HEK293 (cell line): ENCODE results near the gene ICAM2.

Experiments
- CTCF ChIA-PET: fragments of 350-600 bp; formaldehyde crosslinking; extraction: SDS; loops from one replicate; lab custom pipeline; 2021; ENCODE audit warnings: antibody characterized with exemption; lab: Yijun Ruan, JAX
- POLR2A ChIA-PET: fragments of 300-600 bp; formaldehyde crosslinking; extraction: SDS; loops from one replicate; lab custom pipeline; 2020; ENCODE audit warnings: antibody characterized with exemption, inconsistent platforms; lab: Yijun Ruan, JAX
- H3K27ac ChIP-seq: fragments of 200-500 bp; sonication (Bioruptor generic); 2 replicates; pipeline ENCODE4 v1.5.1; 2014; ENCODE audit warnings: low read depth, low read length, control low read depth, inconsistent platforms; ENCODE audit errors: extremely low read depth
- H3K36me3 ChIP-seq, 2 experiments: fragments of 200-500 bp in 1 of 2; sonication (Bioruptor generic) in 1 of 2; 1 replicate in 1 of 2; 2 replicates in 1 of 2; pipeline ENCODE4 v1.5.1; 2014 to 2017; ENCODE audit warnings: inconsistent platforms in 2 of 2, low read length in 2 of 2; ENCODE audit not compliant: control insufficient read depth in 2 of 2, insufficient read depth in 1 of 2
- H3K4me1 ChIP-seq: fragments of 200-500 bp; sonication (Bioruptor generic); 2 replicates; pipeline ENCODE4 v1.5.1; 2014; ENCODE audit warnings: mild to moderate bottlenecking, low read length, inconsistent platforms; ENCODE audit not compliant: control insufficient read depth, insufficient read depth
- H3K4me3 ChIP-seq: 2 replicates; pipeline ENCODE4 v1.5.1; 2011; ENCODE audit warnings: low read depth, mild to moderate bottlenecking, control low read depth, low read length, moderate library complexity
- H3K9me3 ChIP-seq: fragments of 200-500 bp; sonication (Bioruptor generic); 2 replicates; pipeline ENCODE4 v1.5.1; 2014; ENCODE audit warnings: low read depth, low read length, inconsistent platforms; ENCODE audit not compliant: control insufficient read depth, insufficient read depth
- GLIS2 ChIP-seq: fragments of 450-650 bp; formaldehyde crosslinking; IDR thresholded peaks from 2 replicates; pipeline ENCODE4 v1.5.1; 2016; ENCODE audit warnings: missing biosample characterization, missing genetic modification characterization
- TRIM28 ChIP-seq: IDR thresholded peaks from 2 replicates; pipeline ENCODE4 v1.6.1; 2011; ENCODE audit warnings: low read length, control low read depth, borderline replicate concordance
- YY2 ChIP-seq: fragments of 450-650 bp; formaldehyde crosslinking; IDR thresholded peaks from 2 replicates; pipeline ENCODE4 v1.5.1; 2016; ENCODE audit warnings: missing biosample characterization, missing genetic modification characterization
- ZNF133 ChIP-seq: fragments of 450-650 bp; formaldehyde crosslinking; IDR thresholded peaks from 2 replicates; pipeline ENCODE4 v1.5.1; 2016; ENCODE audit warnings: missing biosample characterization, missing genetic modification characterization
- ZNF16 ChIP-seq: fragments of 450-650 bp; formaldehyde crosslinking; IDR thresholded peaks from 2 replicates; pipeline ENCODE4 v1.5.1; 2016; ENCODE audit warnings: low read depth, missing biosample characterization, missing genetic modification characterization
- ZNF2 ChIP-seq: fragments of 450-650 bp; formaldehyde crosslinking; IDR thresholded peaks from 2 replicates; pipeline ENCODE4 v1.5.1; 2016; ENCODE audit warnings: missing biosample characterization, missing genetic modification characterization
- ZNF571 ChIP-seq: fragments of 450-650 bp; formaldehyde crosslinking; IDR thresholded peaks from 2 replicates; pipeline ENCODE4 v1.5.0; 2017; ENCODE audit warnings: missing biosample characterization, missing genetic modification characterization
- ZNF664 ChIP-seq: fragments of 450-650 bp; formaldehyde crosslinking; IDR thresholded peaks from 2 replicates; pipeline ENCODE4 v1.5.1; 2016; ENCODE audit warnings: missing biosample characterization, missing genetic modification characterization
- ZSCAN30 ChIP-seq: fragments of 450-650 bp; IDR thresholded peaks from 2 replicates; pipeline ENCODE4 v1.5.1; 2018; ENCODE audit warnings: missing biosample characterization, mild to moderate bottlenecking, missing genetic modification characterization, moderate library complexity
- TF ChIP-seq, protein P1 (sequence below): fragments of 450-650 bp; formaldehyde crosslinking; IDR thresholded peaks from 2 replicates; pipeline ENCODE4 v1.5.1; 2016; ENCODE audit warnings: missing biosample characterization, missing genetic modification characterization
- TF ChIP-seq, protein P2 (sequence below): fragments of 450-650 bp; formaldehyde crosslinking; IDR thresholded peaks from 2 replicates; pipeline ENCODE4 v1.5.1; 2016; ENCODE audit warnings: missing biosample characterization, missing genetic modification characterization
- TF ChIP-seq, protein P3 (sequence below): fragments of 450-650 bp; formaldehyde crosslinking; IDR thresholded peaks from 2 replicates; pipeline ENCODE4 v1.5.1; 2016; ENCODE audit warnings: missing biosample characterization, missing genetic modification characterization, borderline replicate concordance
- TF ChIP-seq, protein P4 (sequence below): fragments of 450-650 bp; formaldehyde crosslinking; conservative IDR thresholded peaks from 2 replicates; pipeline ENCODE4 v1.5.1; 2016; ENCODE audit warnings: low read depth, missing biosample characterization, missing genetic modification characterization

The ICAM2 gene

DNA sequence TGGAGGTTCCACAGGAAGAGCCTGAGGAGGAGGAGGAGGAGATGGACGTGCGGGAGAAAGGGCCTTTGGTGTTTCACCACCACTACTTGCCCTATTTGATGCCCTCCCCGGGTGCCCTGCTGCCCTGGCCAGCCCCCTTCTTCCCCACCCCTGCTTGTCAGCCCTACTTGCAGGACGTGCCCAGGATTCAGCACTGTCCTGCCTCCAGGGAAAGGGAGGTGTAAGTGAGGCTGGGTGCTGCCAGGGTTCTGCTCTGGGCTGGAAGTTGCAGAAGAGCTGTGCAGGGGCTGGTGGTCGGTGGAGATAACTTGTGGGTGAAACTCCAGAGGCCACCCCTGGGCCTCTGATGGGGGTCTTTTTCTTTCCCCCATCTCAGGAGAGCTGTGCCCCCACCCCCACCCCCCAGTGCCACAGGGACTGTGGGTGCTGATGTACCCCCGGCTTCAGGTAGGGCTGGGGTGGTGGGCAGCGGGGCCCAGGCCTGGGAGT is 19.3 kb downstream of the ICAM2 start:
- no peak overlapping the region for H3K4me3 ChIP-seq
- ChIA-PET CTCF (no interaction called here), POLR2A (no interaction called here)
- no peaks in the 10 kb centered on the region; the same call in 1 of the 2 replicates for H3K4me1 ChIP-seq
- TF ChIP-seq ZNF2 (tag by site-specific recombination) (no peak), ZNF133 (tag by site-specific recombination) (no peak), GLIS2 (tag by site-specific recombination) (no peak), ZNF16 (no peak), ZNF571 (no peak), ZNF664 (no peak), ZSCAN30 (no peak), TRIM28 (no peak), YY2 (tag by site-specific recombination) (no peak)
- TF ChIP-seq, protein P1, sequence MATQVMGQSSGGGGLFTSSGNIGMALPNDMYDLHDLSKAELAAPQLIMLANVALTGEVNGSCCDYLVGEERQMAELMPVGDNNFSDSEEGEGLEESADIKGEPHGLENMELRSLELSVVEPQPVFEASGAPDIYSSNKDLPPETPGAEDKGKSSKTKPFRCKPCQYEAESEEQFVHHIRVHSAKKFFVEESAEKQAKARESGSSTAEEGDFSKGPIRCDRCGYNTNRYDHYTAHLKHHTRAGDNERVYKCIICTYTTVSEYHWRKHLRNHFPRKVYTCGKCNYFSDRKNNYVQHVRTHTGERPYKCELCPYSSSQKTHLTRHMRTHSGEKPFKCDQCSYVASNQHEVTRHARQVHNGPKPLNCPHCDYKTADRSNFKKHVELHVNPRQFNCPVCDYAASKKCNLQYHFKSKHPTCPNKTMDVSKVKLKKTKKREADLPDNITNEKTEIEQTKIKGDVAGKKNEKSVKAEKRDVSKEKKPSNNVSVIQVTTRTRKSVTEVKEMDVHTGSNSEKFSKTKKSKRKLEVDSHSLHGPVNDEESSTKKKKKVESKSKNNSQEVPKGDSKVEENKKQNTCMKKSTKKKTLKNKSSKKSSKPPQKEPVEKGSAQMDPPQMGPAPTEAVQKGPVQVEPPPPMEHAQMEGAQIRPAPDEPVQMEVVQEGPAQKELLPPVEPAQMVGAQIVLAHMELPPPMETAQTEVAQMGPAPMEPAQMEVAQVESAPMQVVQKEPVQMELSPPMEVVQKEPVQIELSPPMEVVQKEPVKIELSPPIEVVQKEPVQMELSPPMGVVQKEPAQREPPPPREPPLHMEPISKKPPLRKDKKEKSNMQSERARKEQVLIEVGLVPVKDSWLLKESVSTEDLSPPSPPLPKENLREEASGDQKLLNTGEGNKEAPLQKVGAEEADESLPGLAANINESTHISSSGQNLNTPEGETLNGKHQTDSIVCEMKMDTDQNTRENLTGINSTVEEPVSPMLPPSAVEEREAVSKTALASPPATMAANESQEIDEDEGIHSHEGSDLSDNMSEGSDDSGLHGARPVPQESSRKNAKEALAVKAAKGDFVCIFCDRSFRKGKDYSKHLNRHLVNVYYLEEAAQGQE (tag by site-specific recombination): no peak
- TF ChIP-seq, protein P2, sequence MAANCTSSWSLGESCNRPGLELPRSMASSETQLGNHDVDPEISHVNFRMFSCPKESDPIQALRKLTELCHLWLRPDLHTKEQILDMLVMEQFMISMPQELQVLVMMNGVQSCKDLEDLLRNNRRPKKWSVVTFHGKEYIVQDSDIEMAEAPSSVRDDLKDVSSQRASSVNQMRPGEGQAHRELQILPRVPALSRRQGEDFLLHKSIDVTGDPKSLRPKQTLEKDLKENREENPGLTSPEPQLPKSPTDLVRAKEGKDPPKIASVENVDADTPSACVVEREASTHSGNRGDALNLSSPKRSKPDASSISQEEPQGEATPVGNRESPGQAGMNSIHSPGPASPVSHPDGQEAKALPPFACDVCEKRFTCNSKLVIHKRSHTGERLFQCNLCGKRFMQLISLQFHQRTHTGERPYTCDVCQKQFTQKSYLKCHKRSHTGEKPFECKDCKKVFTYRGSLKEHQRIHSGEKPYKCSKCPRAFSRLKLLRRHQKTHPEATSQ: no peak
- TF ChIP-seq, protein P3, sequence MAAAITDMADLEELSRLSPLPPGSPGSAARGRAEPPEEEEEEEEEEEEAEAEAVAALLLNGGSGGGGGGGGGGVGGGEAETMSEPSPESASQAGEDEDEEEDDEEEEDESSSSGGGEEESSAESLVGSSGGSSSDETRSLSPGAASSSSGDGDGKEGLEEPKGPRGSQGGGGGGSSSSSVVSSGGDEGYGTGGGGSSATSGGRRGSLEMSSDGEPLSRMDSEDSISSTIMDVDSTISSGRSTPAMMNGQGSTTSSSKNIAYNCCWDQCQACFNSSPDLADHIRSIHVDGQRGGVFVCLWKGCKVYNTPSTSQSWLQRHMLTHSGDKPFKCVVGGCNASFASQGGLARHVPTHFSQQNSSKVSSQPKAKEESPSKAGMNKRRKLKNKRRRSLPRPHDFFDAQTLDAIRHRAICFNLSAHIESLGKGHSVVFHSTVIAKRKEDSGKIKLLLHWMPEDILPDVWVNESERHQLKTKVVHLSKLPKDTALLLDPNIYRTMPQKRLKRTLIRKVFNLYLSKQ (tag by site-specific recombination): no peak
- TF ChIP-seq, protein P4, sequence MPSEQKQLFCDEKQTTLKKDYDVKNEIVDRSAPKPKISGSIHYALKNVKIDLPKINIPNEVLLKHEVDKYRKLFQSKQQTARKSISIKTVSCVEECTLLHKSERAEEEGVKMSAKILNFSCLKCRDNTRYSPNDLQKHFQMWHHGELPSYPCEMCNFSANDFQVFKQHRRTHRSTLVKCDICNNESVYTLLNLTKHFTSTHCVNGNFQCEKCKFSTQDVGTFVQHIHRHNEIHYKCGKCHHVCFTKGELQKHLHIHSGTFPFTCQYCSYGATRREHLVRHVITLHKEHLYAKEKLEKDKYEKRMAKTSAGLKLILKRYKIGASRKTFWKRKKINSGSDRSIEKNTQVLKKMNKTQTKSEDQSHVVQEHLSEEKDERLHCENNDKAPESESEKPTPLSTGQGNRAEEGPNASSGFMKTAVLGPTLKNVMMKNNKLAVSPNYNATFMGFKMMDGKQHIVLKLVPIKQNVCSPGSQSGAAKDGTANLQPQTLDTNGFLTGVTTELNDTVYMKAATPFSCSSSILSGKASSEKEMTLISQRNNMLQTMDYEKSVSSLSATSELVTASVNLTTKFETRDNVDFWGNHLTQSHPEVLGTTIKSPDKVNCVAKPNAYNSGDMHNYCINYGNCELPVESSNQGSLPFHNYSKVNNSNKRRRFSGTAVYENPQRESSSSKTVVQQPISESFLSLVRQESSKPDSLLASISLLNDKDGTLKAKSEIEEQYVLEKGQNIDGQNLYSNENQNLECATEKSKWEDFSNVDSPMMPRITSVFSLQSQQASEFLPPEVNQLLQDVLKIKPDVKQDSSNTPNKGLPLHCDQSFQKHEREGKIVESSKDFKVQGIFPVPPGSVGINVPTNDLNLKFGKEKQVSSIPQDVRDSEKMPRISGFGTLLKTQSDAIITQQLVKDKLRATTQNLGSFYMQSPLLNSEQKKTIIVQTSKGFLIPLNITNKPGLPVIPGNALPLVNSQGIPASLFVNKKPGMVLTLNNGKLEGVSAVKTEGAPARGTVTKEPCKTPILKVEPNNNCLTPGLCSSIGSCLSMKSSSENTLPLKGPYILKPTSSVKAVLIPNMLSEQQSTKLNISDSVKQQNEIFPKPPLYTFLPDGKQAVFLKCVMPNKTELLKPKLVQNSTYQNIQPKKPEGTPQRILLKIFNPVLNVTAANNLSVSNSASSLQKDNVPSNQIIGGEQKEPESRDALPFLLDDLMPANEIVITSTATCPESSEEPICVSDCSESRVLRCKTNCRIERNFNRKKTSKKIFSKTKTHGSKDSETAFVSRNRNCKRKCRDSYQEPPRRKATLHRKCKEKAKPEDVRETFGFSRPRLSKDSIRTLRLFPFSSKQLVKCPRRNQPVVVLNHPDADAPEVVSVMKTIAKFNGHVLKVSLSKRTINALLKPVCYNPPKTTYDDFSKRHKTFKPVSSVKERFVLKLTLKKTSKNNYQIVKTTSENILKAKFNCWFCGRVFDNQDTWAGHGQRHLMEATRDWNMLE (tag by site-specific recombination): no peak
- H3K27ac ChIP-seq: no peak overlapping the region
- H3K9me3 ChIP-seq: no peaks in the 10 kb centered on the region
- H3K36me3 ChIP-seq: no peaks in the 10 kb centered on the region
